Astrocyte (in vitro differentiated cells and primary cell): ENCODE measurements around the gene BBS9. TPM values are rescaled to one million over a fixed set of nuclear protein-coding genes. Genes with fewer than 3 reads are reported as not detected.
"Not testable (repeated sequence)": the region's sequence is repeated elsewhere in the genome, so short reads cannot be mapped to it uniquely, and the experiment has no call there.

Experiments
- DNase-seq: peaks from one replicate; pipeline ENCODE4 v3.0.0-alpha.2; 2010; ENCODE audit warnings: low read depth
- FAIRE-seq: peaks from 2 replicates; lab custom pipeline; 2011; peaks lifted over from hg19 to GRCh38; lab: Jason Lieb, UNC
- H2AFZ ChIP-seq: 2 replicates; pipeline ENCODE4 v1.6.0; 2012; ENCODE audit warnings: low read depth, low read length, inconsistent platforms
- H3K27ac ChIP-seq: 2 replicates; pipeline ENCODE4 v1.5.1; 2011; ENCODE audit warnings: low read depth, low read length, inconsistent platforms
- H3K27me3 ChIP-seq: 2 replicates; pipeline ENCODE4 v1.6.0; 2011; ENCODE audit warnings: low read length, inconsistent platforms; ENCODE audit not compliant: insufficient read depth
- H3K36me3 ChIP-seq: 2 replicates; pipeline ENCODE4 v1.5.1; 2011; ENCODE audit warnings: low read length, inconsistent platforms; ENCODE audit not compliant: insufficient read depth
- H3K4me1 ChIP-seq: 2 replicates; pipeline ENCODE4 v1.5.1; 2011; ENCODE audit warnings: low read length, inconsistent platforms; ENCODE audit not compliant: insufficient read depth
- H3K4me2 ChIP-seq: 2 replicates; pipeline ENCODE4 v1.6.0; 2012; ENCODE audit warnings: low read length, inconsistent platforms
- H3K4me3 ChIP-seq: 2 replicates; pipeline ENCODE4 v1.5.1; 2011; ENCODE audit warnings: low read depth, mild to moderate bottlenecking, low read length, inconsistent platforms; ENCODE audit not compliant: insufficient read depth
- H3K79me2 ChIP-seq: 2 replicates; pipeline ENCODE4 v1.6.0; 2012; ENCODE audit warnings: mild to moderate bottlenecking, low read length, inconsistent platforms; ENCODE audit not compliant: insufficient read depth
- H3K9ac ChIP-seq: 2 replicates; pipeline ENCODE4 v1.6.0; 2012; ENCODE audit warnings: mild to moderate bottlenecking, low read length, inconsistent platforms
- H3K9me3 ChIP-seq: 2 replicates; pipeline ENCODE4 v1.5.1; 2012; ENCODE audit warnings: low read depth, mild to moderate bottlenecking, low read length, inconsistent platforms; ENCODE audit not compliant: insufficient read depth
- H4K20me1 ChIP-seq: 2 replicates; pipeline ENCODE4 v1.6.0; 2012; ENCODE audit warnings: low read length, inconsistent platforms; ENCODE audit not compliant: insufficient read depth
- H3K27ac Mint-ChIP-seq: one replicate; pipeline ENCODE4 v1.8.0; 2021; ENCODE audit warnings: mild to moderate bottlenecking, mixed read lengths; ENCODE audit not compliant: unreplicated experiment
- H3K27me3 Mint-ChIP-seq: one replicate; pipeline ENCODE4 v1.8.0; 2021; ENCODE audit warnings: low read depth, mixed read lengths; ENCODE audit not compliant: unreplicated experiment
- H3K36me3 Mint-ChIP-seq: one replicate; pipeline ENCODE4 v1.8.0; 2021; ENCODE audit warnings: low read depth, mixed read lengths; ENCODE audit not compliant: unreplicated experiment
- H3K4me1 Mint-ChIP-seq: one replicate; pipeline ENCODE4 v1.8.0; 2021; ENCODE audit warnings: low read depth, mixed read lengths; ENCODE audit not compliant: unreplicated experiment
- H3K4me3 Mint-ChIP-seq: one replicate; pipeline ENCODE4 v1.8.0; 2021; ENCODE audit warnings: mild to moderate bottlenecking, moderate library complexity, mixed read lengths; ENCODE audit not compliant: unreplicated experiment
- H3K9me3 Mint-ChIP-seq: one replicate; pipeline ENCODE4 v1.8.0; 2021; ENCODE audit warnings: mild to moderate bottlenecking, mixed read lengths; ENCODE audit not compliant: unreplicated experiment
- EZH2 ChIP-seq: IDR thresholded peaks from 2 replicates; pipeline ENCODE4 v1.6.1; 2012; ENCODE audit warnings: mild to moderate bottlenecking, low read length, inconsistent platforms; ENCODE audit not compliant: insufficient read depth
- total RNA-seq: library from RNA; stranded (reverse); gene quantifications from 2 replicates; pipeline ENCODE4 v1.2.1, GENCODE V29; 2021
- TF ChIP-seq, protein P1 (sequence below): IDR thresholded peaks from 2 replicates; pipeline ENCODE4 v1.5.1; 2011; ENCODE audit warnings: low read depth, mild to moderate bottlenecking, inconsistent platforms, low read length, moderate library complexity; ENCODE audit not compliant: insufficient read depth

BBS9 gene
- total RNA-seq, 1 donor from 2014 or later, result 25.1 TPM

DNA sequence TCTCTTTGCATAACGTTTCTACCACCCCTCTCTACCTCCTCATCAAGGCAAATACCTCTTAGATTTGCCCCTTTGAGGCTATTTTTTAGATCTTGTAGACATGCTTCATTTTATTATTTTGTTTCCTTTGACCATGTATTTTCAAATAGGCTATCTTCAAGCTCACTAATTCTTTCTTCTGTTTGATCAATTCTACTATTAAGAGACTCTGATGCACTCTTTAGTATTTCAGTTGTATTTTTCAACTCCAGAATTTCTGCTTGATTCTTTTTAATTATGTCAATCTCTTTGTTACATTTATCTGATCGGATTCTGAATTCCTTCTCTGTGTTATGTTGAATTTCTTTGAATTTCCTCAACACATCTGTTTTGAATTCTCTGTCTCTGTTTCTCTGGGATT lies 82.8 kb downstream of the BBS9 start:
- Histone ChIP-seq H3K79me2 (no peaks in the 10 kb centered on the region), H3K27ac (no peak overlapping the region), H3K9ac (no peak overlapping the region), H2AFZ (no peak overlapping the region), H3K4me2 (no peak overlapping the region), H3K27me3 (no peaks in the 10 kb centered on the region), H4K20me1 (no peaks in the 10 kb centered on the region), H3K4me1 (no peaks in the 10 kb centered on the region), H3K4me3 (no peak overlapping the region), H3K36me3 (no peaks in the 10 kb centered on the region), H3K9me3 (no peaks in the 10 kb centered on the region)
- Mint-ChIP-seq H3K36me3 (peaks cover 10% of the 10 kb centered on the region), H3K27ac (no peak overlapping the region), H3K4me3 (no peak overlapping the region), H3K4me1 (no peaks in the 10 kb centered on the region), H3K9me3 (peaks cover 17% of the 10 kb centered on the region), H3K27me3 (no peaks in the 10 kb centered on the region)
- DNase-seq (no peak), FAIRE-seq (no peak)
- TF ChIP-seq, protein P1, sequence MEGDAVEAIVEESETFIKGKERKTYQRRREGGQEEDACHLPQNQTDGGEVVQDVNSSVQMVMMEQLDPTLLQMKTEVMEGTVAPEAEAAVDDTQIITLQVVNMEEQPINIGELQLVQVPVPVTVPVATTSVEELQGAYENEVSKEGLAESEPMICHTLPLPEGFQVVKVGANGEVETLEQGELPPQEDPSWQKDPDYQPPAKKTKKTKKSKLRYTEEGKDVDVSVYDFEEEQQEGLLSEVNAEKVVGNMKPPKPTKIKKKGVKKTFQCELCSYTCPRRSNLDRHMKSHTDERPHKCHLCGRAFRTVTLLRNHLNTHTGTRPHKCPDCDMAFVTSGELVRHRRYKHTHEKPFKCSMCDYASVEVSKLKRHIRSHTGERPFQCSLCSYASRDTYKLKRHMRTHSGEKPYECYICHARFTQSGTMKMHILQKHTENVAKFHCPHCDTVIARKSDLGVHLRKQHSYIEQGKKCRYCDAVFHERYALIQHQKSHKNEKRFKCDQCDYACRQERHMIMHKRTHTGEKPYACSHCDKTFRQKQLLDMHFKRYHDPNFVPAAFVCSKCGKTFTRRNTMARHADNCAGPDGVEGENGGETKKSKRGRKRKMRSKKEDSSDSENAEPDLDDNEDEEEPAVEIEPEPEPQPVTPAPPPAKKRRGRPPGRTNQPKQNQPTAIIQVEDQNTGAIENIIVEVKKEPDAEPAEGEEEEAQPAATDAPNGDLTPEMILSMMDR, result no peak
- no peak for TF ChIP-seq EZH2

DNA sequence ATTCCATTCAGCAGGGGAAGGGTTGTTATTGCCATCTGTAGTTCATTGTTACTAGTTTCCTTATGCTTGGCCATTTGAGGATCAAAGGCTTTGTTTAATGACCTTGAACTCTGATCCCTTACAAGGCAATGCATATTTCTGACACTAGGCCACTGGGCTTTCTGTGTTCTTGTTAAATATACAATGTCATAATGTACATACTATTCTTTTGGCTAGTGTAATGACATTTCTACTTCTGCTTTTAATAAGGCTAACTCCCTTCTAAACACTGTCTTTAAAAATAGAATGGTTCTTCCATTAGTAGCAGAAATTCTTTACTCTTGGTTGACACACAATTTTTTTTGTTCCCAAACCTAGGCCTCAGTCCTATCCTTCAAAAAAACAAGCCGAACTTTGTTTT lies 86.6 kb downstream of the BBS9 start:
- DNase-seq (no peak), FAIRE-seq (no peak)
- Histone ChIP-seq H2AFZ (no peak overlapping the region), H4K20me1 (no peaks in the 10 kb centered on the region), H3K4me2 (no peak overlapping the region), H3K4me3 (no peak overlapping the region), H3K9me3 (no peaks in the 10 kb centered on the region), H3K36me3 (no peaks in the 10 kb centered on the region), H3K27me3 (no peaks in the 10 kb centered on the region), H3K27ac (no peak overlapping the region), H3K79me2 (no peaks in the 10 kb centered on the region), H3K4me1 (no peaks in the 10 kb centered on the region), H3K9ac (no peak overlapping the region)
- TF ChIP-seq EZH2, result no peak
- TF ChIP-seq, protein P1, result no peak
- Mint-ChIP-seq H3K4me3 (no peak overlapping the region), H3K9me3 (peaks cover 9% of the 10 kb centered on the region), H3K36me3 (peaks cover 10% of the 10 kb centered on the region), H3K27me3 (no peaks in the 10 kb centered on the region), H3K27ac (no peak overlapping the region), H3K4me1 (no peaks in the 10 kb centered on the region)

DNA sequence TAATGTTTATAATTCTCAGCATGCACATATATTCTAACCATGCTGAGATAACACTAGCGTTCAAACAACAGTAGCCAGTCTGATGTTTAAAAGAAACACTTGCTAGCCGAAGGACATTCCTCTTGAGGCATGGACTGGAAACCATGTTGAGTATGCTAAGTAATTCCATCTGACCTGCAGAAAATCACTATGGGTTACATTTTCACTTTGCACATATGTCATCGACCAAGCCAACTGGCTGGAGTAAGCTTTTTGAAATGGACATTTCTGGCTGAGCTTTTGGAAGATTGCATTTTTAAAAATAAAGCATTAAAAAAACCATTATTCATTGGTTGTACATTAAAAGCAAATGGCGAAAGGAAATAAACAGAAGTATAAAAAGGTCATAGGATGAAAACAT lies 88.2 kb downstream of the BBS9 start:
- FAIRE-seq (no peak), DNase-seq (no peak)
- no peak overlapping the region for H3K4me2 ChIP-seq
- no peaks in the 10 kb centered on the region for H3K36me3 ChIP-seq
- Mint-ChIP-seq H3K4me1 (no peaks in the 10 kb centered on the region), H3K27me3 (no peaks in the 10 kb centered on the region), H3K9me3 (peaks cover 2% of the 10 kb centered on the region), H3K36me3 (peaks cover 6% of the 10 kb centered on the region), H3K4me3 (no peak overlapping the region), H3K27ac (no peak overlapping the region)
- no peak overlapping the region for H2AFZ ChIP-seq
- H3K9me3 ChIP-seq, result no peaks in the 10 kb centered on the region
- no peak overlapping the region for H3K9ac ChIP-seq
- TF ChIP-seq, protein P1, result no peak
- TF ChIP-seq EZH2, result no peak
- no peaks in the 10 kb centered on the region for H3K79me2 ChIP-seq
- no peak overlapping the region for H3K27ac ChIP-seq
- H4K20me1 ChIP-seq, result no peaks in the 10 kb centered on the region
- H3K4me1 ChIP-seq, result no peaks in the 10 kb centered on the region
- H3K4me3 ChIP-seq, result no peak overlapping the region
- no peaks in the 10 kb centered on the region for H3K27me3 ChIP-seq

GRCh38 chr7:33218841-33219535 lies 89.6 kb downstream of the BBS9 start:
- not testable (repeated sequence) for H3K36me3 Mint-ChIP-seq, FAIRE-seq

More at GRCh38 chr7:33218841-33219535, 89.6 kb downstream of the BBS9 start:
- H3K36me3 ChIP-seq, H2AFZ ChIP-seq, H3K9me3 Mint-ChIP-seq, H3K27me3 Mint-ChIP-seq, H3K4me2 ChIP-seq, H3K9me3 ChIP-seq, H3K4me3 Mint-ChIP-seq, H3K4me3 ChIP-seq, H3K9ac ChIP-seq, H3K27ac ChIP-seq, H3K79me2 ChIP-seq, H3K4me1 ChIP-seq, H3K4me1 Mint-ChIP-seq, DNase-seq, H4K20me1 ChIP-seq, H3K27ac Mint-ChIP-seq, H3K27me3 ChIP-seq: not testable (repeated sequence)
